K562 (cell line): ENCODE results near the gene PHTF2. TPM values are rescaled to one million over a fixed set of nuclear protein-coding genes. Genes with fewer than 3 reads are reported as not detected.

Experiments used
- ATAC-seq: fragments of 200-7000 bp; cut with Tn5 transposase; 3 replicates; pipeline ENCODE4 v1.9.1; 2020; ENCODE audit warnings: moderate library complexity
- BruUV-seq: library from RNA; stranded (reverse); fragments of 400-500 nt; replicated peaks from 2 replicates; lab custom pipeline; 2021; lab: Mats Ljungman, UMichigan
- CTCF ChIA-PET: fragments of 300-600 bp; formaldehyde crosslinking; extraction: SDS; loops from one replicate; lab custom pipeline; 2021; ENCODE audit warnings: low intra/inter-chr PET ratio; lab: Yijun Ruan, JAX
- POLR2A ChIA-PET: fragments of 300-600, 350-650 bp; sonication (Branson Sonifier 250); formaldehyde crosslinking; extraction: SDS; loops from one replicate; lab custom pipeline; 2021; ENCODE audit warnings: antibody characterized with exemption, inconsistent platforms; lab: Yijun Ruan, JAX
- DNase-seq, 4 experiments: peaks; one replicate each; pipeline versions ENCODE4 v3.0.0 to v3.0.0-alpha.2; 2011 to 2018; ENCODE audit warnings: low spot score in 3 of 4, mixed read lengths in 3 of 4; ENCODE audit errors: extremely low read depth in 1 of 4
- FAIRE-seq: peaks from 2 replicates; lab custom pipeline; 2011; peaks lifted over from hg19 to GRCh38; lab: Jason Lieb, UNC
- H2AFZ ChIP-seq: 2 replicates; pipeline ENCODE4 v1.6.0; 2011; ENCODE audit warnings: low read depth, low read length, control low read depth, inconsistent platforms
- H3K27ac ChIP-seq: fragments of 200-600 bp; 3 replicates; pipeline ENCODE4 v1.8.0; 2011; ENCODE audit warnings: low read depth, mild to moderate bottlenecking, control low read depth, inconsistent platforms, low read length, moderate library complexity, mixed read lengths; ENCODE audit errors: extremely low read depth
- H3K27me3 ChIP-seq, 2 experiments: fragments of 300-600 bp in 1 of 2; 2 replicates in 1 of 2; 3 replicates in 1 of 2; pipeline versions ENCODE4 v1.6.0 to v1.8.0; 2011; ENCODE audit warnings: inconsistent platforms in 2 of 2, low read length in 2 of 2, mild to moderate bottlenecking in 1 of 2, mixed read lengths in 1 of 2, moderate library complexity in 1 of 2; ENCODE audit not compliant: control insufficient read depth in 2 of 2, insufficient read depth in 2 of 2
- H3K36me3 ChIP-seq: fragments of 300-600 bp; 3 replicates; pipeline ENCODE4 v1.8.0; 2011; ENCODE audit warnings: mild to moderate bottlenecking, low read length, inconsistent platforms; ENCODE audit not compliant: control insufficient read depth, insufficient read depth
- H3K4me1 ChIP-seq, 2 experiments: fragments of 200-600 bp in 1 of 2; replicated peaks in 1 of 2; 2 replicates in 1 of 2; 3 replicates in 1 of 2; pipeline versions ENCODE4 v1.5.1 to v1.8.0; 2011; ENCODE audit warnings: inconsistent platforms in 2 of 2, low read length in 2 of 2, mild to moderate bottlenecking in 1 of 2, mixed read lengths in 1 of 2, moderate library complexity in 1 of 2; ENCODE audit not compliant: control insufficient read depth in 2 of 2, insufficient read depth in 2 of 2
- H3K4me2 ChIP-seq: 2 replicates; pipeline ENCODE4 v1.6.1; 2011; ENCODE audit warnings: low read length, control low read depth, inconsistent platforms, mixed read lengths; ENCODE audit not compliant: insufficient read depth
- H3K4me3 ChIP-seq: fragments of 200-600 bp; sonication (generic), shearing (Covaris generic); 2 replicates; pipeline ENCODE4 v1.5.1; 2016; ENCODE audit warnings: control low read depth, inconsistent platforms
- H3K79me2 ChIP-seq: fragments of 200-600 bp; 3 replicates; pipeline ENCODE4 v1.8.0; 2011; ENCODE audit warnings: low read length, inconsistent platforms; ENCODE audit not compliant: control insufficient read depth, insufficient read depth
- H3K9ac ChIP-seq, 2 experiments: 2 replicates each; pipeline versions ENCODE4 v1.6.0 to v1.6.1; 2011; ENCODE audit warnings: low read depth in 2 of 2, low read length in 2 of 2, control low read depth in 1 of 2, inconsistent platforms in 1 of 2, mild to moderate bottlenecking in 1 of 2, mixed read lengths in 1 of 2; ENCODE audit not compliant: insufficient read depth in 1 of 2
- H3K9me1 ChIP-seq: one replicate; pipeline ENCODE4 v1.6.0; 2011; ENCODE audit warnings: inconsistent platforms, mild to moderate bottlenecking, low read length, moderate library complexity; ENCODE audit not compliant: control insufficient read depth, insufficient read depth
- H3K9me3 ChIP-seq: replicated peaks from 2 replicates; pipeline ENCODE4 v1.5.1; 2011; ENCODE audit warnings: low read depth, low read length, inconsistent platforms; ENCODE audit not compliant: control insufficient read depth, insufficient read depth
- H4K20me1 ChIP-seq: replicated peaks from 2 replicates; pipeline ENCODE4 v1.6.1; 2011; ENCODE audit warnings: low read length, inconsistent platforms, mixed read lengths; ENCODE audit not compliant: control insufficient read depth, insufficient read depth
- DMBX1 ChIP-seq: fragments of 250-450 bp; sonication (Bioruptor Pico); IDR thresholded peaks from 2 replicates; pipeline ENCODE4 v1.8.0; 2022; ENCODE audit warnings: inconsistent platforms, mild to moderate bottlenecking, moderate library complexity, borderline replicate concordance
- HMG20B ChIP-seq: fragments of 250-450 bp; sonication (Bioruptor Pico); IDR thresholded peaks from 2 replicates; pipeline ENCODE4 v1.5.0; 2021; ENCODE audit warnings: mild to moderate bottlenecking
- KDM4B ChIP-seq, 2 experiments: fragments of 450-650 bp in 1 of 2; sonication (generic) in 1 of 2; IDR thresholded peaks; 2 replicates each; pipeline ENCODE4 v1.6.1; 2016 to 2017; ENCODE audit warnings: borderline replicate concordance in 2 of 2, antibody characterized with exemption in 1 of 2, low read depth in 1 of 2, mild to moderate bottlenecking in 1 of 2
- ZNF609 ChIP-seq: sonication (generic); formaldehyde crosslinking; IDR thresholded peaks from 2 replicates; pipeline ENCODE4 v1.8.1; 2023; ENCODE audit warnings: missing genetic modification reagents, mild to moderate bottlenecking, borderline replicate concordance
- WGBS: fragments of 100-300 bp; shearing (Covaris generic); methylation state at CpG from one replicate; pipeline ENCODE4 v1.1.6; 2016; ENCODE audit warnings: low coverage, mixed read lengths; ENCODE audit not compliant: insufficient coverage; ENCODE audit errors: missing lambda C conversion rate; 5-methylcytosine and 5-hydroxymethylcytosine counted together
- in situ Hi-C: fragments of 300-500 bp; cut with MboI; formaldehyde crosslinking; loops from 4 replicates; pipeline ENCODE4 v1.15.0; 2018; ENCODE audit warnings: inconsistent platforms, mixed read lengths
- intact Hi-C: fragments of 100-400 bp; cut with micrococcal nuclease; formaldehyde crosslinking; loops from 2 replicates; pipeline ENCODE4 v1.14.2; 2022
- polyA plus RNA-seq, 8 experiments: library from polyadenylated mRNA; depleted of rRNA in 4 of 8; stranded (reverse) in 5 of 8; unstranded in 3 of 8; fragments of >200 nt; fragmentation: Nextera tagmentation in 2 of 8; fragmentation: Illumina TruSeq in 1 of 8; extraction: Ambion mirVana in 2 of 8; extraction: Trizol in 1 of 8; gene quantifications; 2 replicates each; pipeline versions ENCODE4 v1.2.1 to v1.2.3, GENCODE V29; 2011 to 2014; ENCODE audit warnings: inconsistent platforms in 1 of 8, missing spikeins in 1 of 8
- total RNA-seq, 7 experiments: library from RNA; depleted of rRNA in 6 of 7; stranded (reverse); fragments of >200 nt in 6 of 7; fragmentation: Illumina TruSeq in 2 of 7; extraction: Trizol in 2 of 7; gene quantifications; 2 replicates each; pipeline versions ENCODE4 v1.2.1 to v1.2.3, GENCODE V29; 2011 to 2021; ENCODE audit warnings: low replicate concordance in 1 of 7

The PHTF2 gene
- total and polyA plus RNA-seq, 9 of the 15 experiments (the other 6 are each of a cell fraction or from before 2014, with no cell fraction given), result 17.9 to 43.6 (median 25.4) TPM

DNA sequence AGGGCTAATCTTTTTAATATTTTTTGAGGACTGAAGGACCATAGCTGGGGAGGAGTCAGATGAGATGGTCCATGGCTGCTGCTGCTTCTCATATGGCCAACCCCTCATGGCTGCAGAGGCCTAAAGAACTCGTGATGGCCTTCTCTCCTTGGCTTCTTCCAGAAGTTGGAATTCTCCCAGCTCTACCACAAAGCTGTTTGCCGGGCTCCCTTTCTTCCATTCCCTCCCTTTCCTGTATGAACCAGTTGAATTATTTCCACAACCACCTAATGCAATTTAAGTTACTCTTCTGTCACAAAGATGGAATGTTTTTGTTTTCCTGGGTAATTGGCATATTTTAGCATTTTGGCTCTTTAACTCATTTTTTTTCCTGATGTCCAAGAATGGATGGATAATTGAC lies 80.7 kb downstream of the PHTF2 start:
- Histone ChIP-seq H3K9ac (no peak overlapping the region), H3K27me3 (no peaks in the 10 kb centered on the region), H3K36me3 (peaks cover 5% of the 10 kb centered on the region; the same call in 1 of the 3 replicates), H3K9me3 (no peaks in the 10 kb centered on the region), H4K20me1 (no peaks in the 10 kb centered on the region; the same call in 1 of the 2 replicates), H2AFZ (no peak overlapping the region), H3K9me1 (peaks cover 4% of the 10 kb centered on the region), H3K27ac (no peak overlapping the region), H3K4me1 (no peaks in the 10 kb centered on the region), H3K4me3 (no peak overlapping the region), H3K79me2 (peaks cover 50% of the 10 kb centered on the region), H3K4me2 (no peak overlapping the region)
- ATAC-seq (no peak), FAIRE-seq (no peak), DNase-seq (no peak)
- in situ Hi-C loops, result no loop called here
- 68% methylated on average over 2 of the region's 2 CpGs for WGBS
- intact Hi-C loops, result no loop called here
- no TSS peak for BruUV-seq
- CTCF ChIA-PET, result no interaction called here
- TF ChIP-seq KDM4B (IDR thresholded peaks at IDR 0.05; ENCODE audit: borderline replicate concordance in 2 of 2, low read depth in 1 of 2) (no peak), DMBX1 (no peak), ZNF609 (no peak), HMG20B (CRISPR knock-in tag) (no peak)
- POLR2A ChIA-PET, result interaction anchor here (0.7 kb wide), 2 partner anchors 441 to 1526 kb away, joined by 3 to 4 read pairs; no protein-coding TSS in a partner anchor
